GM19238 (cell line): ENCODE data around the gene HSPBAP1.
"Not testable (repeated sequence)": the region's sequence is repeated elsewhere in the genome, so short reads cannot be mapped to it uniquely, and the experiment has no call there.

ENCODE experiments used
- DNase-seq: peaks from one replicate; pipeline ENCODE4 v3.0.0; 2011; ENCODE audit warnings: low spot score; ENCODE audit not compliant: insufficient read length

Gene HSPBAP1

GRCh38 chr3:122785231-122785630 is 8.4 kb downstream of the HSPBAP1 start:
- DNase-seq: no peak

DNA sequence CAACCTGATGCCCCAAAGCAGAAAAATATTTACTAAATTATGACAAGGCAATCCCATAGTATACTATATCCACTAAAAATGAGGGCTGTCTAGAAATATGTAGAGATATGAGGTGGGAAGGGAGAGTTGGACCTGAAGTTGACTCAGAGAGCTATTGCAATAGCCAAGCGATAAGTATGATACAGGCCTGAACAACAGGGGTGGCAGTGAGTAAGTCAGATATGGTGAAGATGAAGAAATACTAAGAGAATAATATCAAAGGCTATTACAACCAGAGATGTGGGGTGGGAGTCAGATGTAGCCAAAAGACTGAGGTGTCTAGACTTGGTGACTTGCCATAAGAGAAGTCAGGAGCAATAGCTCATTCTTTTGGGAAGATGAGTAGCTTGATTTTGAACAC is 9.2 kb downstream of the HSPBAP1 start:
- no peak for DNase-seq

DNA sequence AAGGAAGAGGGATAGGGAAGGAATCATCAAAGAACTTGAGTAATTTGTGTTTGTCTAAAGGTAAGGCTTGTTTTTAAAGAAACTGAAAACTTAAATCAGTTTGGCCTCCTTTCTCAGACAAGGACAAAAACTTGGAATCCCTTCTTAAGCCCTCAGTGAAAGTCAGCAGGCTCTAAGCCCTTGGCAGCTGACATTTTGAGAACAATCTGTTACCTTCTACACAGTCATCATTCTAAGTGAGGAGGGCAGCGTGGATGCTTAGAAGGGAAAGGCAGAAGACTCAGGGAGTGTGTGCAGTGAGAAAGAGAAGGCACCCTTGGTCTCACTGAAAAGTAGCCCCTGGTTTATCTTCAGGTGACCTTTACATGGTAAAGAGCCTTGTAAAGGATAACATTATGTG is 10.8 kb downstream of the HSPBAP1 start:
- no peak for DNase-seq

- no peak for DNase-seq
These were observed 16.1 kb downstream of the HSPBAP1 start for GRCh38 chr3:122777563-122777962.

DNA sequence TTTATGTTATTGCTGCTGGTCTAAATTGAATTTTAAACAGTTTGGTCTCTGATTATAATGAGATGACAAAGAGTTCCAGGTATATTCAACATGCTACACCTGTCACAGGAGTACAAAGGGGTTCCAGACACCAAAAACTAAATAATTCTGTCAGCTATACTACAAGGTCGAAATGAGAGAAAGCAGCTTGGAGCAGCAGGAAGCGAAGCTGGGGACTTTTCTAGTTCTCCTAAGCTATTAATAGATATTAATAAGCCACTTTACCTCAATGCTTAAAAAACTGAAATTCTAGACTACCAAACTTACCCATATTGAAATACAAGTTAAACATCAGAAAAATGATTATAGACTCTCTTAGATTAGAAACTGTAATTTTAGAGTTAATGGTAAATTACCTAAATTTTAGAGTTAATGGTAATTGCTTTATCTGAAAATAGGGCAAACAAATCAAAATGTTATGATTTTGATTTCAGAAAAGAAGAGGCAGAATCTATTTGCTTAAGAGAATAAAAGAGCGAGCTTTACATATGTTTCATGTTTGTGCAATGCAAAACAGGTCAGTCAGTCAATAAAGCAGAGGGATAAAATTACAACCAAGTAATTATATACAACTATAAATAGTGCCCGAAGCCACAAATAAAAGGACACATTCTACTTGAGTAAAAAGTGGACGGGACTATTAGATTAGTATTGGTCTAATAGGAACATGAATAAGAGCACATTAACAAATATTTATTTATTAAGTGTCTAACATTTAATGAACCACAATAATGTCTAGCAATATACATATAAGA is 16.8 kb downstream of the HSPBAP1 start:
- no peak for DNase-seq

- DNase-seq: no peak
These were observed 19.1 kb downstream of the HSPBAP1 start for GRCh38 chr3:122774564-122774963.

GRCh38 chr3:122773944-122774509 is 19.6 kb downstream of the HSPBAP1 start:
- no peak for DNase-seq

GRCh38 chr3:122772827-122773226 is 20.8 kb downstream of the HSPBAP1 start:
- no peak for DNase-seq

DNA sequence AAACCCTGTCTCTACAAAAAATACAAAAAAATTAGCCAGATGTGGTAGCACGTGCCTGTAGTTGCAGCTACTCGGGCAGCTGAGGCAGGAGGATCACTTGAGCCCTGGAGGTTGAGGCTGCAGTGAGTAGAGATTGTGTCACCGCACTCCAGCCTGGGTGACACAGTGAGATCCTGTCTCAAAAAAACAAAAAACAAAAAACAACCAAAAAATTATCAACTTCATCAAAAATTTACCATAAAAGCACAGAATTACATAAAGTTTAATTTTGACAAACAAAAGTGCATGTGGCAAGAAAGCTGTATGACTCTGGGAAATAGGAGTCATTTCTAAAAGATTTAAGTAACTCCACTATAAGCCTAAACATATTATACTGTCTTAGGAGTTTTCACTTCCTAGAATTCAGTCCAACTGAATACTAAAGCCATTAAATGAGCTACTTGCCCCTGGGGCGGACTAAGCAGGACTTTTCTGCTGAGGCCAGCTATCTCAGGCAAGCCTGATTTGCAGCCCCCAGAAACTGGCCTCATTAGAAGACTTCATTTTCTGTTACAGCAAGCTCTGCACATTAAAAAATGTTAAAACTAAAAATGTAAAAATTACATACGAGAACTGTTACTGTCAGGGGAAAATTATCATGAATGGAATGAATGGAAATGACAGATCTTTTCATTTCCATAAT is 23.0 kb downstream of the HSPBAP1 start:
- no peak for DNase-seq

DNA sequence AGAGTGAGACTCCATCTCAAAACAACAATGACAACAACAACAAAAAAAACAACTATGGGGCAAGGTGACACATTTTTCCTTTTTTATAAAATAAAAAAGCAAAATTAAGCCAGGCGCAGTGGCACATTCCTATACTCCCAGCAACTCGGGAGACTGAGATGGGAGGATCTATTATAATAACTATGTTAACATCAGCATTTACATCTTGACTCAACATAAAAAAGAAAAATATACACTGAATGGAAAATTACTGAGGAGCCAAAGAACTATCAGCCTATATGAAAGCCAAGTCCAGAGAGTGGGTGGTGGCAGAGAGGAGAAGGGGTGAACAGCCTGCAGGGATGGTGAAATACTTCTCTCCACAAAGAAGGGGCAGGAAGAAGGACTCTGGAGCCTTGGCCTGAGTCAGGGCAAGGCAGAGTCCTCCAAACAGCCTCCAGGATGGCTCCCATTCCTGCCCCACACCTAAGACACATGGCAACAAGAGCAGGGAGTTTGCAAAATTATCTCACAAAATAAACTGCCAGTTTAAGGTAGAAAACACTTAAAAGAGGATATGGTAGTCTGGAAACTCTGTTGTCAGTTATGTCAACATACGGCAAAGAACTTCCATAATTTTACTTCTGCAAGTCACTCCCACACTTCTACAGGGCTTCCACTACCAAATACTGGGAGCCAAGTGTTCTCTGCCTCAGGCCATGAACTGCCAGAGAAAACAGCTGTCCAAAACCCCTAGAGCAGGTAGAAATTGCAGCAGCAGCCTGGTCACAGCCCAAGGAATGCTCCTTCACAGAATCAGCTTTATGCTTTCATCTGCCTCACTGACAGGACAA is 25.9 kb downstream of the HSPBAP1 start:
- DNase-seq: no peak

DNA sequence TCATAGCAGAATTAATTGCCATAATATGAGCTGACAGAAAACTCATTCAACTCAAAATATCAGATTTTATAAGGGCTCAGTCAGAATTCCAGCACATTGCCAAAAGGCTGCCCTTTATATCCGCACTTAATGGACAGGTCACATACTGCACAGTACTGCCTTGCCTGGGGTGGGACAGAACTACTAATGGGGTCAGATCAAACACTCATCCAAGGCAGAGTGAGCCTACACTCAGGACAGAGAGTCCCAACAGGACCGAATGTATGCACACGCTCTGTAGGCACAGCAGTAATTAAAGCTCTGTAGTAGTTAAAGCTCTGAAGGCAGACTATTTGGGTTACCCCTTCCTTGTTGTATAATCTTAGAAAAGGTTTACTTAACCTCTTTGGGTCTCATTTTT is 27.2 kb downstream of the HSPBAP1 start:
- DNase-seq: no peak

GRCh38 chr3:122760453-122761271 is 33.0 kb downstream of the HSPBAP1 start:
- DNase-seq: no peak

DNA sequence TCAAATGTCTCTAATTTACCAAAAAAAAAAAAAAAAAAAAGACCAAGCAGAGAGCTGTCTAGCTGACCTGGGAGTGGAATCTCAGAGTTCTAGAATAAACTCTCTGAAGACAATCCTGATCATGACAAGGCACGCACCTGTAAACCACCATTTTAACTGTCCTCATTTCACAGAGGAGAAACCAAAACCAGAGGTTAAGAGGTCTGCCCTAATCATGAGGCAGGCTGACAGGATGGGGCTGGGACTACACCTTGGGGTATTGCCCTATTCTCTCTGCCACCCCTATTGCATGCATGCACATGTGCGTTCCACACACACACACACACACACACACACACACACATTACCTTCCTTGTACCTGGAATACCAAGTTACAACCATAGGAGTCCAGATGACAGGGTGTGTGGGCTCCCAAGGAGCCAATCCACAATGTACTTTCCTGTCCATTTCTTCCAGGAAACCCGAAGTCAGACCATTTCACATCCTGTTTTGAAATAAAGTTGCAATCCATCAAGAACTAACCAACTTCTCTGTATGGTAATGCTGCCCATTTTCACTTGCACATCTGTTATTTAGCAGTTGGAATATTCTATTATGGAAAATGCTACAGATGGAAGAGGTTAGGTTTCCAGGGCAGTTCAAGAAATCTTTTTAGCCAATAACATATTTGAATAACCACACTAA is 34.6 kb downstream of the HSPBAP1 start:
- DNase-seq: no peak

DNA sequence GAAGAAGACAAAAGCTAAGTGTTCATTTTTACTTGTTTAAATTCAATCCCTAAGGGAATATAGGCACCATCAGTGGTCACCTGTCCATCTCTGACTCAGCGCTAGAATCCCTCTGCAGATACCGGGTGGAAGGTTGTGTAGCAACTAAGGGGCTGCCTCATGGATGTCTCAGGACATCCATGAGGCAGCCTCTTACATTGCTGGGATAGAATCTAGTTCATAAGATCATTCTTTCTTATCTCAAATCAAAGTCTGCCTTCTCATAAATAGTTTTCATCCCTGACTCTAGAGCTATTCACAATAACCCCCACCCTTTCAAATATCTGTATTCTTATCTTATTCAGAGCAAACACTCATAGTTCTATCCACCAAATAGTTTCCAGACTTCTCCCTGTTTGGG is 38.1 kb downstream of the HSPBAP1 start:
- DNase-seq: no peak

DNA sequence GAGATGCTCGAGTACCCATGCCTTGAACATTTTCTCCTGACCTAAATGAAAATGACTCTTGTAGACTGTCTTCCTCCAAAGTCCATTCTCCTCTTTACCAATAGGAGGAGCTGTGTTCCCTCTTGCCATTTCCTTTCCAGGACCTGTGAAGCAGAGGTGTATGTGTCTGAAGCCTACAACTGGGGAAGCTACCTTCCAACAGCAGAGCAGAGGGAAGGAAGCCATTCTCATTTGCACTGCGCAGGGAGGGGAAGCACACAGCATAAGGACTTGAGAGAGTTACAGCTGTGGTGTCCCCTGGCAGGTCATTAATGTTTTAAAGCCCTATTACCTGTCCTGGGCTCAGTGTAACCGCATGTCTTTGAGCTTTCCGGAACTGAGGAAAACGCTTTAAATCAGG is 38.7 kb downstream of the HSPBAP1 start:
- DNase-seq: peak; percentile 30

DNA sequence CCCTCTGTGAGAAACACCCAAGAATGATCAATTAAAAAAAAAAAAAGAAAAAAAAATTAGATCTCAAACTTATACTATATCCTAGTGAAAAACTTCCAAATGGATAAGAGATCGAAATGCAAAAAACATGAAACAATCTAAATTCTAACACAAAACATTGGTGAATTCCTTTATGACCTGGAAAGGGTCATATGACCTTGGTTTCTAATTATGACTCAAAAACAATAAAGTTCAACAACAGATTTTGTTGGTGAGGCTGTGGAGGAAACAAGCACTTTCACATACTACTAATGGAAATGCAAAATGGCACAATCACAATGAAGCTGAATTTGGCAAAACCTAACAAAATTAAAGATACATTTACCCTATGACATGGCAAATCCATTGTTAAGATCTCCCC is 45.3 kb downstream of the HSPBAP1 start:
- no peak for DNase-seq

DNA sequence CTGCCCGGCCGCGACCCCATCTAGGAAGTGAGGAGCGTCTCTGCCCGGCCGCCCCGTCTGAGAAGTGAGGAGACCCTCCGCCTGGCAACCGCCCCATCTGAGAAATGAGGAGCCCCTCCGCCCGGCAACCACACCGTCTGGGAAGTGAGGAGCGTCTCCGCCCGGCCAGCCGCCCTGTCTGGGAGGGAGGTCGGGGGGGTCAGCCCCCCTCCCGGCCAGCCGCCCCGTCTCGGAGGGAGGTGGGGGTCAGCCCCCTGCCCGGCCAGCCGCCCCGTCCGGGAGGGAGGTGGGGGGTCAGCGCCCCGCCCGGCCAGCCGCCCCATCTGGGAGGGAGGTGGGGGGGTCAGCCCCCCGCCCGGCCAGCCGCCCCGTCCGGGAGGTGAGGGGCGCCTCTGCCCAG is 46.3 kb downstream of the HSPBAP1 start:
- not testable (repeated sequence) for DNase-seq

GRCh38 chr3:122745369-122746021 is 48.1 kb downstream of the HSPBAP1 start:
- no peak for DNase-seq

GRCh38 chr3:122743581-122744120 is 50.0 kb downstream of the HSPBAP1 start:
- no peak for DNase-seq

DNA sequence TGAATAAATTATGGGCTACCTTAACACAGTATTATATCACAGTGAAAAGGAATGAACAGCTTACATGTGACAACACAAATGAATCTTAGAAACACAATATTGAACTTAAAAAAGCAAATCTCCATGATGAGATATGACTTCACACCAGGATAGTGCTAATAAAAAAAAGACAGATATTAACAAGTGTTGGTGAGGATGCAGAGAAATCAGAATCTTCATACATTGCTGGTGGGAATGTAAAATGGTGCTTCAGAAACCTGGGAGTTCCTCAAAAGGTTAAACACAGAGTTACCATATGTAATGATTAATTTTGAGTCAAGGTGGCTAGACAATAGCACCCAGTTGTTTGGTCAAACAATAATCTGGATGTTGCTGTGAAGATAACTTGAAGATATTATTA is 51.4 kb downstream of the HSPBAP1 start:
- DNase-seq: no peak
